H1 (cell line): ENCODE measurements around the gene PDRG1. TPM values are rescaled to one million over a fixed set of nuclear protein-coding genes. Genes with fewer than 3 reads are reported as not detected.

ENCODE experiments used
- ATF2 ChIP-seq: IDR thresholded peaks from 2 replicates; pipeline ENCODE4 v1.6.1; 2012; ENCODE audit warnings: low read length, inconsistent platforms
- BRCA1 ChIP-seq: IDR thresholded peaks from 2 replicates; pipeline ENCODE4 v1.6.1; 2012; ENCODE audit warnings: low read depth, low read length, improper control_type of control experiment
- CHD1 ChIP-seq: IDR thresholded peaks from 2 replicates; pipeline ENCODE4 v1.6.1; 2012; ENCODE audit warnings: low read depth, low read length, improper control_type of control experiment
- CHD2 ChIP-seq: IDR thresholded peaks from 2 replicates; pipeline ENCODE4 v1.6.1; 2012; ENCODE audit warnings: low read length, improper control_type of control experiment
- CHD7 ChIP-seq: fragments of 300-600 bp; sonication (generic); IDR thresholded peaks from 2 replicates; pipeline ENCODE4 v1.7.1; 2012; ENCODE audit warnings: low read length, moderate library complexity, mild to moderate bottlenecking, inconsistent platforms; ENCODE audit not compliant: insufficient replicate concordance
- EZH2 ChIP-seq: fragments of 200-600 bp; sonication (generic); IDR thresholded peaks from 2 replicates; pipeline ENCODE4 v1.7.1; 2012; ENCODE audit warnings: low read depth, mild to moderate bottlenecking, moderate library complexity, low read length, inconsistent platforms; ENCODE audit not compliant: severe bottlenecking
- PHF8 ChIP-seq: fragments of 200-600 bp; sonication (generic); conservative IDR thresholded peaks from 2 replicates; pipeline ENCODE4 v1.7.1; 2012; ENCODE audit warnings: low read depth, mild to moderate bottlenecking, inconsistent platforms, low read length, moderate library complexity
- RBBP5 ChIP-seq: IDR thresholded peaks from 2 replicates; pipeline ENCODE4 v1.7.1; 2012; ENCODE audit warnings: low read depth, mild to moderate bottlenecking, inconsistent platforms, low read length, moderate library complexity, borderline replicate concordance
- SIRT6 ChIP-seq: IDR thresholded peaks from one replicate; pipeline ENCODE4 v1.7.1; 2012; ENCODE audit warnings: low read length, inconsistent platforms
- TAF1 ChIP-seq: IDR thresholded peaks from 2 replicates; pipeline ENCODE4 v1.6.1; 2011; ENCODE audit warnings: mild to moderate bottlenecking, low read depth, low read length
- polyA plus RNA-seq, 7 experiments: library from polyadenylated mRNA; depleted of rRNA in 3 of 7; stranded (reverse) in 5 of 7; unstranded in 2 of 7; fragments of >200 nt in 5 of 7; fragments of 200-250 nt in 2 of 7; gene quantifications; 1 replicate in 5 of 7; 2 replicates in 1 of 7; 4 replicates in 1 of 7; pipeline versions ENCODE4 v1.2.1 to v1.2.3, GENCODE V29; 2011 to 2013; ENCODE audit warnings: missing spikeins in 2 of 7, mixed read lengths in 2 of 7
- total RNA-seq: library from RNA; stranded (reverse); fragmentation: NEBNext Ultra II Directional; extraction: Animal tissue kit (Norgen Biotek cat#: 25700); gene quantifications from 2 replicates; pipeline ENCODE4 v1.2.1, GENCODE V29; 2021

PDRG1 gene
- total and polyA plus RNA-seq, 2 of the 8 experiments (the other 6 are each of a cell fraction or from before 2014, with no cell fraction given) = 14.2 to 20.8 TPM

GRCh38 chr20:31977080-31977479, 25.2 kb upstream of the PDRG1 start (continued):
- TF ChIP-seq CHD7 (no peak), SIRT6 (no peak), ATF2 (no peak), CHD2 (no peak), EZH2 (no peak), RBBP5 (no peak), TAF1 (no peak), PHF8 (no peak), CHD1 (no peak), BRCA1 (no peak)
